CD4-positive, alpha-beta T cell (primary cell): ENCODE results near the gene ANKRD33. TPM values are rescaled to one million over a fixed set of nuclear protein-coding genes. Genes with fewer than 3 reads are reported as not detected.

Experiments
- ATAC-seq: fragments of 200-7000 bp; cut with Tn5 transposase; one replicate; pipeline ENCODE4 v1.10.0; 2022; ENCODE audit warnings: mild to moderate bottlenecking; ENCODE audit not compliant: poor library complexity
- CTCF ChIA-PET: fragments of 350-600 bp; sonication (Branson Sonifier 250); formaldehyde crosslinking; loops from one replicate; lab custom pipeline; 2021; ENCODE audit warnings: antibody characterized with exemption, inconsistent platforms; lab: Charles Lee
- POLR2A ChIA-PET: fragments of 350-600 bp; sonication (Branson Sonifier 250); formaldehyde crosslinking; loops from one replicate; lab custom pipeline; 2021; ENCODE audit warnings: antibody characterized with exemption, inconsistent platforms; lab: Charles Lee
- DNase-seq, 14 experiments: peaks; one replicate each; pipeline ENCODE4 v3.0.0-alpha.2; 2013 to 2020; ENCODE audit warnings: mixed read lengths in 2 of 14
- H3K27ac ChIP-seq, 2 donors: one replicate each; pipeline versions ENCODE4 v1.5.1 to v1.7.0; 2013; ENCODE audit warnings: low read length in 2 of 2, low read depth in 1 of 2, mild to moderate bottlenecking in 1 of 2
- H3K27me3 ChIP-seq, 2 experiments: 1 replicate in 1 of 2; 2 replicates in 1 of 2; pipeline versions ENCODE4 v1.6.1 to v1.7.0; 2013; ENCODE audit warnings: low read length in 2 of 2, control low read depth in 1 of 2, mild to moderate bottlenecking in 1 of 2, moderate library complexity in 1 of 2; ENCODE audit not compliant: insufficient read depth in 2 of 2, control insufficient read depth in 1 of 2
- H3K36me3 ChIP-seq: one replicate; pipeline ENCODE4 v1.6.1; 2013; ENCODE audit warnings: low read length, control low read depth; ENCODE audit not compliant: insufficient read depth
- H3K4me1 ChIP-seq: one replicate; pipeline ENCODE4 v1.6.1; 2013; ENCODE audit warnings: low read length, control low read depth; ENCODE audit not compliant: insufficient read depth
- H3K4me3 ChIP-seq: one replicate; pipeline ENCODE4 v1.5.1; 2013; ENCODE audit warnings: mild to moderate bottlenecking, low read length, moderate library complexity
- H3K9me3 ChIP-seq, 2 experiments: 1 replicate in 1 of 2; 2 replicates in 1 of 2; pipeline versions ENCODE4 v1.6.1 to v1.7.0; 2013; ENCODE audit warnings: low read length in 2 of 2, mild to moderate bottlenecking in 2 of 2, control low read depth in 1 of 2, moderate library complexity in 1 of 2; ENCODE audit not compliant: control insufficient read depth in 1 of 2, insufficient read depth in 1 of 2
- H3K27ac Mint-ChIP-seq: one replicate; pipeline ENCODE4 v1.8.0; 2020; ENCODE audit warnings: mixed read lengths
- H3K27me3 Mint-ChIP-seq: one replicate; pipeline ENCODE4 v1.8.0; 2021; ENCODE audit warnings: mixed read lengths
- H3K36me3 Mint-ChIP-seq: one replicate; pipeline ENCODE4 v1.8.0; 2021; ENCODE audit warnings: low read depth, mixed read lengths
- H3K4me1 Mint-ChIP-seq: one replicate; pipeline ENCODE4 v1.8.0; 2021; ENCODE audit warnings: low read depth, mixed read lengths
- H3K4me3 Mint-ChIP-seq: one replicate; pipeline ENCODE4 v1.8.0; 2020; ENCODE audit warnings: mild to moderate bottlenecking, mixed read lengths
- H3K9me3 Mint-ChIP-seq: one replicate; pipeline ENCODE4 v1.8.0; 2020; ENCODE audit warnings: mixed read lengths
- intact Hi-C, 2 experiments: fragments of 100-400 bp; cut with DNase I in 1 of 2; cut with micrococcal nuclease in 1 of 2; formaldehyde crosslinking; loops; one replicate each; pipeline versions ENCODE4 v1.15.1 to v1.9.0; 2023 to 2025; cut with DNase I, micrococcal nuclease
- total RNA-seq, 174 experiments: library from RNA in 2 of 174; stranded (reverse) in 2 of 174; gene quantifications; one replicate each; pipeline ENCODE4 v1.2.3 and lab custom pipeline; 2021 to 2026
- TF ChIP-seq, protein P1 (sequence below): fragments of 200-600 bp; IDR thresholded peaks from one replicate; pipeline ENCODE4 v1.8.0; 2022; ENCODE audit warnings: antibody characterized with exemption, mild to moderate bottlenecking

Gene ANKRD33
- total RNA-seq, 2 experiments from 2014 or later = not detected

DNA sequence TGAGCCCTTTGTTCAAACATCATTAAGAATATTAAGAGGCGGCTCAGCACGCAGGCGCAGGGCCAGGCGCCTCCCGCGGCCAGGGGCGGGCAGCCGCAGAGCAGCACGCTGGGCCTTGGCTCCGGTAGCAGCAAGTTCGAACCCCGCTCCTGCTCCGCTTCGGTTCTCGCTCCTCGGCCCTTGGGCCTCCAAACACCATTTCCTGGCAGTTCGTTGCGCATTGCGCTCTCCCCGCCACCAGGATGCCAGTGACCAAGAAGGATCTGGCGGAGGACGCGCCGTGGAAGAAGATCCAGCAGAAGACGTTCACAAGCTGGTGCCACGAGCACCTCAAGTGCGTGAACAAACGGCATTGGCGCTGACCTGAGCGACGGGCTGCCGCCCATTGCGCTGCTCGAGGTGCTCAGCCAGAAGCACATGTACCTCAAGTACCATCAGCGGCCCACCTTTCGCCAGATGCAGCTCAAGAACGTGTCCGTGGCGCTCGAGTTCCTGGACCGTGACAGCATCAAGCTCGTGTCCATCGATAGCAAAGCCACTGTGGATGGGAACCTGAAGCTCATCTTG, 12.5 kb downstream of the ANKRD33 start:
- H3K4me1 Mint-ChIP-seq = no peaks in the 10 kb centered on the region
- ChIA-PET POLR2A (no interaction called here), CTCF (no interaction called here)
- no peak overlapping the region for H3K4me3 Mint-ChIP-seq
- H3K27ac ChIP-seq = no peak overlapping the region
- H3K27ac Mint-ChIP-seq = no peak overlapping the region
- ATAC-seq (no peak), DNase-seq (no peak)
- no peaks in the 10 kb centered on the region for H3K36me3 ChIP-seq
- no peaks in the 10 kb centered on the region for H3K9me3 Mint-ChIP-seq
- H3K27me3 Mint-ChIP-seq = peaks cover 10% of the 10 kb centered on the region
- no peaks in the 10 kb centered on the region for H3K27me3 ChIP-seq
- no peak overlapping the region for H3K4me3 ChIP-seq
- H3K36me3 Mint-ChIP-seq = no peaks in the 10 kb centered on the region
- TF ChIP-seq, protein P1, sequence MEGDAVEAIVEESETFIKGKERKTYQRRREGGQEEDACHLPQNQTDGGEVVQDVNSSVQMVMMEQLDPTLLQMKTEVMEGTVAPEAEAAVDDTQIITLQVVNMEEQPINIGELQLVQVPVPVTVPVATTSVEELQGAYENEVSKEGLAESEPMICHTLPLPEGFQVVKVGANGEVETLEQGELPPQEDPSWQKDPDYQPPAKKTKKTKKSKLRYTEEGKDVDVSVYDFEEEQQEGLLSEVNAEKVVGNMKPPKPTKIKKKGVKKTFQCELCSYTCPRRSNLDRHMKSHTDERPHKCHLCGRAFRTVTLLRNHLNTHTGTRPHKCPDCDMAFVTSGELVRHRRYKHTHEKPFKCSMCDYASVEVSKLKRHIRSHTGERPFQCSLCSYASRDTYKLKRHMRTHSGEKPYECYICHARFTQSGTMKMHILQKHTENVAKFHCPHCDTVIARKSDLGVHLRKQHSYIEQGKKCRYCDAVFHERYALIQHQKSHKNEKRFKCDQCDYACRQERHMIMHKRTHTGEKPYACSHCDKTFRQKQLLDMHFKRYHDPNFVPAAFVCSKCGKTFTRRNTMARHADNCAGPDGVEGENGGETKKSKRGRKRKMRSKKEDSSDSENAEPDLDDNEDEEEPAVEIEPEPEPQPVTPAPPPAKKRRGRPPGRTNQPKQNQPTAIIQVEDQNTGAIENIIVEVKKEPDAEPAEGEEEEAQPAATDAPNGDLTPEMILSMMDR = no peak
- H3K4me1 ChIP-seq = no peaks in the 10 kb centered on the region
- H3K9me3 ChIP-seq = peaks cover 0 to 5% of the 10 kb centered on the region in 2 experiments
- intact Hi-C loops = no loop called here

DNA sequence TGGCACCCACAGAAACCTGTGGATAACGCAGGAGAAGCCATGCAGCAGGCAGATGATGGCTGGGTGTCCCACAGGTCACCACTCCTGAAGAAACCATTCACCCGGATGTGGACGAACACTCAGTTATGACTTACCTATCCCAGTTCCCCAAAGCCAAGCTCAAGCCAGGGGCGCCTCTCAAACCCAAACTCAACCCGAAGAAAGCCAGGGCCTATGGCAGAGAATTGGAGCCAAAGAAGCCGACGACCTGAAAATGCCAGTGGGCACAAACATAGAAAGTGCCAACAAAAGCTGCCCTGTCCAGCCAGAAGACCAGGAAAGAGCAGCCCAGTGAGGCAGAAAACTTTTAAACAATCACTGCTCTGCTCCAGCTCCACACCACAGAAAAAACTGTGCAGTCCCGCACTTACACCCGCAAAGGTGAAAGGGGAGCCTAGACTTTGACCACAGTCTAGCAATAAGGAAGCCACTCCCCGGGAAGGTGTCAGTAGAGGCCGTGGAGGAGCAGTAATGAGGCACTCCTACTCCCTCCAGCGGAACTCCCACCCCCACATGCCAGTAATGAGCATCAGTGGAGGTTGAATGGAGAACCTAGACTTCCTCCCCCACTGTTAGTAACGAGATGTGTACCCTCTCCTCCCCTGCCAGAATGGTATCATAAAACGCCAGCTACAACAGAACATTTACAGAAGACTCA, 13.4 kb downstream of the ANKRD33 start:
- H3K36me3 Mint-ChIP-seq = no peaks in the 10 kb centered on the region
- H3K36me3 ChIP-seq = no peaks in the 10 kb centered on the region
- POLR2A ChIA-PET = no interaction called here
- no peak for DNase-seq
- H3K27ac ChIP-seq = no peak overlapping the region
- no peak overlapping the region for H3K27ac Mint-ChIP-seq
- no peak overlapping the region for H3K4me3 Mint-ChIP-seq
- intact Hi-C loops = no loop called here
- no peak for ATAC-seq
- CTCF ChIA-PET = no interaction called here
- no peak overlapping the region for H3K4me3 ChIP-seq
- TF ChIP-seq, protein P1 = no peak
- H3K9me3 Mint-ChIP-seq = no peaks in the 10 kb centered on the region
- no peaks in the 10 kb centered on the region for H3K4me1 ChIP-seq
- peaks cover 14% of the 10 kb centered on the region for H3K27me3 Mint-ChIP-seq
- peaks cover 0 to 5% of the 10 kb centered on the region in 2 experiments for H3K9me3 ChIP-seq
- peaks cover 2 to 4% of the 10 kb centered on the region in 2 experiments for H3K27me3 ChIP-seq
- H3K4me1 Mint-ChIP-seq = no peaks in the 10 kb centered on the region

DNA sequence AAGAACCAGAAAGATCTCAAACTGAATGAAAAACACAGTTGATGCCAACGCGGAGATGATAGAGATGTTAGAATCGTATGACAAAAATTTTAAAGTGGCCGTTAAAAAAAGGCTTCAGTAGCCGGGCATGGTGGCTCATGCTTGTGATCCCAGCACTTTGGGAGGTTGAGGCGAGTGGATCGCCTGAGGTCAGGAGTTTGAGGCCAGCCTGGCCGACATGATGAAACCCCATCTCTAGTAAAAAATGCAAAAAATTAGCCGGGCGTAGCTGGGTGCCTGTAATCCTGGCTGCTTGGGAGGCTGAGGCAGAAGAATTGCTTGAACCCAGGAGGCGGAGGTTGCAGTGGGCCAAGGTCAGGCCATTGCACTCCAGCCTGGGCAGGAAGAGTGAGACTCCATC, 14.0 kb downstream of the ANKRD33 start:
- POLR2A ChIA-PET = no interaction called here
- H3K4me1 ChIP-seq = no peaks in the 10 kb centered on the region
- H3K36me3 ChIP-seq = no peaks in the 10 kb centered on the region
- no peaks in the 10 kb centered on the region for H3K4me1 Mint-ChIP-seq
- H3K27me3 Mint-ChIP-seq = peaks cover 12% of the 10 kb centered on the region
- CTCF ChIA-PET = no interaction called here
- no peaks in the 10 kb centered on the region for H3K36me3 Mint-ChIP-seq
- no peak overlapping the region for H3K27ac ChIP-seq
- intact Hi-C loops = no loop called here
- TF ChIP-seq, protein P1 = no peak
- ATAC-seq (no peak), DNase-seq (no peak)
- H3K4me3 ChIP-seq = no peak overlapping the region
- H3K9me3 Mint-ChIP-seq = no peaks in the 10 kb centered on the region
- H3K27ac Mint-ChIP-seq = no peak overlapping the region
- peaks cover 7 to 10% of the 10 kb centered on the region in 2 experiments for H3K27me3 ChIP-seq
- peaks cover 0 to 5% of the 10 kb centered on the region in 2 experiments for H3K9me3 ChIP-seq
- no peak overlapping the region for H3K4me3 Mint-ChIP-seq
